Measurements from ENCODE around the gene BACE2. TPM values are rescaled to one million over a fixed set of nuclear protein-coding genes. Genes with fewer than 3 reads are reported as not detected.

BACE2 gene
- total and polyA plus RNA-seq, 2 experiments from 2014 or later = 28.4 to 37.0 TPM

GRCh38 chr21:41199588-41199987 lies 31.6 kb downstream of the BACE2 start:
- Histone ChIP-seq H3K4me1 (ENCODE audit: insufficient read depth) (no peaks in the 10 kb centered on the region), H3K79me2 (no peaks in the 10 kb centered on the region), H3K9me2 (replicated peaks; ENCODE audit: insufficient read depth) (no peaks in the 10 kb centered on the region), H4K20me1 (ENCODE audit: insufficient read depth, poor library complexity, severe bottlenecking) (no peaks in the 10 kb centered on the region), H3K27me3 (no peaks in the 10 kb centered on the region), H3K4me3 (no peak overlapping the region), H3K27ac (no peak overlapping the region), H3K36me3 (replicated peaks; ENCODE audit: insufficient read depth, low read depth) (no peaks in the 10 kb centered on the region), H2AFZ (no peak overlapping the region), H3K9me3 (ENCODE audit: low read depth) (no peaks in the 10 kb centered on the region), H3K4me2 (no peak overlapping the region)
- DNase-seq (ENCODE audit: low spot score) = no peak
- 85% methylated on average over 10 of the region's 10 CpGs for WGBS (ENCODE audit: low lambda C conversion rate, missing lambda C conversion rate)
- TF ChIP-seq CTCF (IDR thresholded peaks at IDR 0.05; ENCODE audit: poor library complexity) (no peak), EZH2phosphoT487 (IDR thresholded peaks at IDR 0.05; ENCODE audit: low read depth, severe bottlenecking, unreplicated experiment) (no peak), EZH2 (IDR thresholded peaks at IDR 0.05; ENCODE audit: borderline replicate concordance) (no peak)

- WGBS (ENCODE audit: low lambda C conversion rate, missing lambda C conversion rate) = 92% methylated on average over 5 of the region's 5 CpGs
- H3K4me2 ChIP-seq = no peak overlapping the region
- H3K79me2 ChIP-seq = no peaks in the 10 kb centered on the region
- H3K9me2 ChIP-seq (replicated peaks; ENCODE audit: insufficient read depth) = no peaks in the 10 kb centered on the region
- H3K9me3 ChIP-seq (ENCODE audit: low read depth) = no peaks in the 10 kb centered on the region
- H3K4me1 ChIP-seq (ENCODE audit: insufficient read depth) = no peaks in the 10 kb centered on the region
- no peak overlapping the region for H2AFZ ChIP-seq
- no peak overlapping the region for H3K27ac ChIP-seq
- no peak overlapping the region for H3K4me3 ChIP-seq
- H3K27me3 ChIP-seq = no peaks in the 10 kb centered on the region
- no peaks in the 10 kb centered on the region for H4K20me1 ChIP-seq (ENCODE audit: insufficient read depth, poor library complexity, severe bottlenecking)
- DNase-seq (ENCODE audit: low spot score) = no peak
- H3K36me3 ChIP-seq (replicated peaks; ENCODE audit: insufficient read depth, low read depth) = no peaks in the 10 kb centered on the region
- TF ChIP-seq CTCF (IDR thresholded peaks at IDR 0.05; ENCODE audit: poor library complexity) = no peak
- TF ChIP-seq EZH2 (IDR thresholded peaks at IDR 0.05; ENCODE audit: borderline replicate concordance) = no peak
- TF ChIP-seq EZH2phosphoT487 (IDR thresholded peaks at IDR 0.05; ENCODE audit: low read depth, severe bottlenecking, unreplicated experiment) = no peak
Measured at GRCh38 chr21:41201385-41201784, 33.4 kb downstream of the BACE2 start.

GRCh38 chr21:41204736-41205135 lies 36.8 kb downstream of the BACE2 start:
- peaks cover 2% of the 10 kb centered on the region for H3K79me2 ChIP-seq

More at GRCh38 chr21:41204736-41205135, 36.8 kb downstream of the BACE2 start:
- Histone ChIP-seq H3K9me3 (ENCODE audit: low read depth) (no peaks in the 10 kb centered on the region), H3K36me3 (replicated peaks; ENCODE audit: insufficient read depth, low read depth) (no peaks in the 10 kb centered on the region), H2AFZ (no peak overlapping the region), H4K20me1 (ENCODE audit: insufficient read depth, poor library complexity, severe bottlenecking) (no peaks in the 10 kb centered on the region), H3K4me2 (no peak overlapping the region), H3K9me2 (replicated peaks; ENCODE audit: insufficient read depth) (no peaks in the 10 kb centered on the region), H3K27me3 (no peaks in the 10 kb centered on the region), H3K4me3 (no peak overlapping the region), H3K4me1 (ENCODE audit: insufficient read depth) (no peaks in the 10 kb centered on the region), H3K27ac (no peak overlapping the region)
- DNase-seq (ENCODE audit: low spot score) = no peak
- 89% methylated on average over 3 of the region's 3 CpGs for WGBS (ENCODE audit: low lambda C conversion rate, missing lambda C conversion rate)
- TF ChIP-seq EZH2 (IDR thresholded peaks at IDR 0.05; ENCODE audit: borderline replicate concordance) (no peak), CTCF (IDR thresholded peaks at IDR 0.05; ENCODE audit: poor library complexity) (no peak), EZH2phosphoT487 (IDR thresholded peaks at IDR 0.05; ENCODE audit: low read depth, severe bottlenecking, unreplicated experiment) (no peak)
